Measurements from ENCODE around the gene HAUS3.

HAUS3 gene

DNA sequence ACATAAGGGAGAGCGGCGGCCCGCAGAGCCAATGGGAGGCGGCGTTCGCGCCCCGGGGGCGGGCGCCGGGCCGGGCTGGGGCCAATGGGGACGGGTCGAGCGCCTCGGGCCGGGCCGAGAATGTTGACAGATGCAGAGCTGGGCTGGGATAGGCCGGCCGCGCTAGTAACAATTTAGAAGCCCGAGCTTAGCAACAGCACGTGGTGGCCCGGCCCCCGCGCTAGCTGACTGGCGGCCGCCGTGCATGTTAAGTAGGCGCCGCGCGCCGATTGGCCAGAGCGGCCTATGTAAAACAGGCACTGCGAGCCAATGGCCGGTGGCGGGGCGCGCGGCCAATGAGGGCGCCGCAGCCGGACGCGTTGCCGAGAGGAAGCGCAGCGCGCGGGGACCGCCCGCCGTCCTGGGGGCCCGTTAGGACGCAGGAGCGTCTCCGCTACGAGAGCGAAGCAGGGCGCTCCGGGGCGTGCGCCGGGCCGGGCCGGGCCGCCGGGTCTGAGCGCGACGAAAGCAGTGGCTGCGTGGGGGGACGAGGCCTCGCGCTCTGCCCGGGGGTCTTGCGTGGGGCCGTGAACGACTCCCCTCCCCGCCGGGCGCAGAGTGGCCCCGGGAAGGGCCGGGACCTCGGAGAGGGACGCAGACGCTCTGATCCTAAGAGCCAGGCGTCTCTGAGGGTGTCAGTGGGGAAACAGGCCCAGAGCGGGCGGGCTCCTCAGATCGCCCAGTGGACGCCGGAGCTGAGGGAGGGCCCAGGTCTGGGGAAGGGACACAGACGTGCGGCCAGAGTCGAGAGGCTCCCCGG is 20.4 kb upstream of the HAUS3 start:
- peak; percentile 98 for DNase-seq

DNA sequence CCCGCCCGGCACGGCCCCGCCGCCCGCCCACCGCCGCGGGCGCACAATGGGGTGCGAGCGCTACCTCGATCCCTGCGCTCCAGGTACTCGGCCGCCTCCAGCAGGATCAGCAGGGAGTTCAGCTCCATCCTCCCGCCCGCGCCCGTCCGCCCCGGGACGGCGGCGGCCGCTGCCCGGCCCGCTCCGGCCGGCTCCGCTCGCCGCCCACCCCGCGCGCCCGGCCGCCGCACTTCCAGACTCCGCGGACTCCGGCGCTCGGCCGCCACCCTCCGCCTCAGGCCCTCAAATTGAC is 19.9 kb upstream of the HAUS3 start, which contains the start of gene MXD4:
Gene MXD4, minus strand, starts transcription at position 257 of the 292 bp plus-strand sequence. Its CDS starts 129 bp downstream, at position 128.
- no peak for DNase-seq

GRCh38 chr4:2261110-2261852 is 19.4 kb upstream of the HAUS3 start:
- peak; percentile 35 for DNase-seq

GRCh38 chr4:2260344-2261109 is 18.6 kb upstream of the HAUS3 start:
- no peak for DNase-seq

GRCh38 chr4:2259541-2260343 is 17.8 kb upstream of the HAUS3 start:
- no peak for DNase-seq

DNA sequence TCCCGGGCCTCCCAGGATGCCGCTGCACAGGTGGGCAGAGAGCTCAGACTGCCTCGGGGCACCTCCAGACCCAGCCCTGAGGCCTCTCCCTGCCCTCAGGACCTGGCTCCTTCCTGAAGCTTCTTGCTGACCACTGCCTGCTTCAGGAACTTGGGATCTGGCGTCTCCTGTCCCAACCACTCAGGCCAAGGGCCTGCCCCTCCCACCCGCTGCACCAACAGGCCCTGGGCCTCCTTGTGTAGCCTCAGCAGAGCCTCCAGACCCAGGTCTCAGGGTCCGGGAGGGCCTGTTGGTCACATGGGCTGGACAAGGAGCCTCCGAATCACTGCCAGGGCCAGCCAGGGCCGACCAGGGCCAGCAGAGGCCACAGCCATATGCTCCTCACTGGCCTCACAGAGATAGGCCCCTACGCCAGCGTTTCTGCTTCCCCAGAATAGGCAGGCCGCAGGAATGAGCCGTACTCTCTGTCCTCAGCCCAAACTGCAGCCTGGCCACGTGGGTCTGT is 17.2 kb upstream of the HAUS3 start:
- DNase-seq: no peak

DNA sequence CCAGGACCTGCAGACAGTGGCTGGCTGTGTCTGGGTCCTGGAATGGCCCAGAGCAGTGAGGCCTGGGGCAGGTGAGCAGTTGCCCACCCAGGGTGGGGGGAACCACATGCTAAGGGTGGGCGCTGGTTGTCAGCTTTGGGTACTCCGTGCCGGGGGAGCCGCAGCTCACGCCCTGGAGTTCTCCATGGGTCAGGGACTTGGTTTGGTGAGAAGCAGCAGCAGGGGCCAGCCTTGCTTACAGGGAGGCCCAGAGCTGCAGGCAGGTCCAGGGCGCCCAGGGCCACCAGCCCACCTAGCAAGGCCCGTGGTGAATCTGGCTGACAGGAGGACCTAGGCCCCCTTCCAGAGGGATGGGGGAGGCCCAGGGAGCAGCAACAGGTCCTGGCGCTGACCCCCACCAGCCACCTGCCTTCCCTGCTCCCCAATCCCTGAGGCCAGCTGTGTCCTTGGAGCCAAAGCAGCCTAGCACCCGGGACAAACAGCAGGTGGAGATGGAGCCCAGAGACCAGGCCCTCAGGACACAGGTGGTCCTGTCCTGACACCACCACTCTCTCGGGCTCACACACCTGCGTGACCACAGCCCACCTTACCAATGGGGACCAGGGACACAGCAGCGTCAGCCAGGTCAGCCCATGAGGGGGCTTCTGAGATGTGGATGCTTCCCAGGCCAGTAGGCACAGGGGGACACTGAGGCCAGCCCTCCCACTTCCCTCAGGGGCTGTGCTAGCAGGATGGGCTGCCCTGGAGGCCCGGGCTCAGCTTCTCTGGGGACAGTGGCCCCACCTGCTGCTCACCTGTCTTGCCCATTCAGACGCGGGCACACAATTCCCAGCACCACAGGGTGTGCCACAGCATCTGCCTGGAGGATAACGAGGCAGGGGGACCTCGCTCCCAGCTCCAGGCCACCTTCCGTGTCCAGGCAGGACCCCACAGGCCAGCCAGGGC is 16.4 kb upstream of the HAUS3 start:
- DNase-seq: no peak

GRCh38 chr4:2257361-2258081 is 15.6 kb upstream of the HAUS3 start:
- DNase-seq: no peak

GRCh38 chr4:2256781-2257191 is 14.9 kb upstream of the HAUS3 start:
- no peak for DNase-seq

DNA sequence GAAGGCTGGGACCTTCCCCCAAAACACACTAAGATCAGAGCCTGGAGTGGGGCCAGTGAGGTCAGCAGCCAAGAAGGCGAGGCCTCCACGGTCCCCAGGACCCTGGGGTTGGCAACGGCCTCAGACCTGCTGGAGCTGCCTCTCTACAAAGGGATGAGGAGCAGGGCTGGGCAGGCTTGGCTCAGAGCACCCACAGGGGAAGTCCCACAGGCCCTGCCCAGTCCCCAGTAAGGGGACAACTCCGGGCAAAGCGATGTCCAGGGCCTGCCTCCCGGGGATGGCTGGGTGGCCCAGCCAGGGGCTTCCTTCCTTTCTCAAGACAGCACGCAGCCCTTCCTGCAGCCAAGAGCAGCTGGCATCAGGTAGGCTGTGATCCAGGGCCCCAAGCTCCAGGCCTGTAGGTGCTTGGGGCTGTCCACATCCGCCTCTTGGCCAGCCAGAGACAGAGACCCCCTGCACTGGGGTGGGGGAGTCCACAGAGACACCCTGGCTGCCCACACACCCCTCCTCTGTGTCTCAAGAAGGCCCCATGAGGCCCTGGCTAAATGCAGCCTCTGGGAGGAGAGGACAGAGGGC is 14.3 kb upstream of the HAUS3 start:
- DNase-seq: no peak

- no peak for DNase-seq
Observed at GRCh38 chr4:2255501-2256155, 13.7 kb upstream of the HAUS3 start.

- no peak for DNase-seq
Observed at GRCh38 chr4:2254665-2255500, 13.0 kb upstream of the HAUS3 start.

- no peak for DNase-seq
Observed at GRCh38 chr4:2253160-2254084, 11.5 kb upstream of the HAUS3 start.

DNA sequence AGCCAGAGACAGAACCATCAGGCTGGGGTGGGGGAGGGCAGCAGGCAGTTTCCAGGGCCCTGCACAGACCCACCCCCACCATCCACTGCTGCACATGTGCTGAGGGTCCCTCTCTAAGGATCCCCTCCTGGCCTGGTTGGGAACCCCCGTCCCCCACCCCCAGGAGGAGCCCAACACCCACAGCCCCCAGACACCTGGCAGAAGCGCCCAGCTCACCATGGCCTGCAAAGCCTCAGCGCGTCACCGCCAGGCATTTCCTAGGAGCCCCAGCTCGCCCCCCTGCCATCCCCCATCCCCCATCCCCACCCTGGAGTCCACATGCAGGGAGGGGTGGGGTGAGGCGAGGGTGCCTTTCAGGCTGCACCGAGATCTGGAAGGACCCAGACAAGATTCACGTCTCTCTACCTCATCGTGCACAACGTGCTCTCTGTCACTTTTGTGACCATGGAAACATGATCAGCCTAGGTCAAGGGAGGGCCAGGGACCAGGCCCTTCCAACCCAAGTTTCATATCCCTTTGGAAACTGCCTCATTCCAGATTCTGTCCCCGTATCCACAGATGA is 10.7 kb upstream of the HAUS3 start:
- no peak for DNase-seq

DNA sequence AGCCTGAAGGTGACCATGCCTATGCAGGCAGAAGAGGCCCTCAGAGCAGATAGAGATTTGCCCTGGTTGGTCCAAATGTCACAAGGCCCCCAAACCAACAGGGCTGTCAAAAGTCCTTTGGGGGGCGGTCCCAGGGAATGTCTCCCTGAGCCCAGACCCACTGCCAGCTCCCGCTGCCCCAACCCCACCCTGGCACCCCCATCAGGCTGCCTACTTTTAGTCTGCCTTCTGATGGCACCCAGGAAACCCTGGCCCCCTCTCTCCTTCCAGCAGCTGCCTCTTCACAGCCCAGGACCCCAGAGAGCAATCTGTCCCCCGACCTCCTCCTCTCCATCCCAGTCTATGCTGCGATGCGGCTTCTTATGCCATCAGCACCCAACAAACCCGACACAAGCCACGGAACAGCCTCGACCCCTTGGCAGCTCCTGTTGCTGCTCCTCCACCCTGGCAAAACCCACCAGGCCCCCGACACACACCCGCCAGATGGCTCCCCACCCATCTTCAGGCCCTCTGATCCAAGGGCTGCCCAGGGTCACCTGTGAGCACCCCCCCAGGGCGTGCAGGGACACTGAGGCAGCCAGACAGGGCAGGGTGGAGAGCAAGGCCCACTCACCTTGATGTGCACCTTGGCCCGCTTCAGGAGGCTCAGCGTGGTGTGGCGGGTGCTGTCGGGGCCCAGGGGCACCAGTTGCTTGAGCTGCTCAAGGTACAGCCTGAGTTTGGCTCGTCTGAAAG is 10.0 kb upstream of the HAUS3 start:
- no peak for DNase-seq

DNA sequence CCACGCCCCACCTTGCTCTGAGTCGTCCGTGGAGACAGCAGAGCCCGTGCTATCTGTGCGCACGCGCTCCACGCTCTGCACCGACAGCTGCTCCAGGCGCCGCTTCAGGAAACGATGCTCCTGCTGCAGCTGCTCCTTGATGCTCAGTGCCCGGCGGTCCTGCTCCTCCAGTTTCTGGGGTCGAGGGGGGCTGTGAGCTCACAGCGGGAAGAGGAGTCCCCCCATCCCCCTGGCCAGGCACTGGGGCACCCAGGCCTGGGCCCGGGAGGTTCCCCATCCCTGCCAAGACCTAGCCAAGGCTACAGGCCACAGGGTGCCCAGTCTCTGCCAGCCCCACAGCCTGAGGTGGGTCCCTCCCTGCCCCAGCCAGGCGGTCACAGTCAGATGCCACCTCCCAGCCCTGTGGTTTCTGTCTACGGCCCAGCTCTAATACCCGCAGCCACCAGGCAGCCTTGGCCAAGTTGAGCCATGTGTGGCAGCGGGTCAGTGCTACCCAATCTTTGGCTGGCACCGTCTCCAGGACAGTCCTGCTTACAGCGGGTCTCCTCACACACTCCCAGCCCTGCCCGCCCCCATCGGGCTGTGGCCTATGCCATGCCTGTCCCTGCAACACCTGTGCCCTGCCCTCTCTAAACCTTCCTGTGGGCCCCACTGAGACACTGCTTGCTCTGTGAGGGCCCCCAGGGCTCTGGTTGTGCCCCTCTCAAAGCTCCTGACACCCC is 9.3 kb upstream of the HAUS3 start:
- no peak for DNase-seq
